Eye (tissue), 1 donor: ENCODE measurements around the gene PLEKHG4B.

Experiments
- DNase-seq: peaks from one replicate; pipeline ENCODE4 v3.0.0-alpha.2; 2015

PLEKHG4B gene

GRCh38 chr5:173392-174290 is 81.7 kb downstream of the PLEKHG4B start:
- DNase-seq, result no peak

GRCh38 chr5:174291-174600 is 82.3 kb downstream of the PLEKHG4B start:
- no peak for DNase-seq

- DNase-seq, result no peak
These were observed 83.0 kb downstream of the PLEKHG4B start for GRCh38 chr5:174876-175465.

GRCh38 chr5:176296-176823 is 84.4 kb downstream of the PLEKHG4B start:
- no peak for DNase-seq

GRCh38 chr5:178110-178509 is 86.1 kb downstream of the PLEKHG4B start:
- DNase-seq, result no peak

GRCh38 chr5:179401-179800 is 87.4 kb downstream of the PLEKHG4B start:
- no peak for DNase-seq

GRCh38 chr5:180286-180918 is 88.4 kb downstream of the PLEKHG4B start:
- no peak for DNase-seq

GRCh38 chr5:181160-181559 is 89.2 kb downstream of the PLEKHG4B start:
- DNase-seq, result no peak

- no peak for DNase-seq
These were observed 89.6 kb downstream of the PLEKHG4B start for GRCh38 chr5:181566-181965.

GRCh38 chr5:182126-182525 is 90.2 kb downstream of the PLEKHG4B start:
- no peak for DNase-seq

- no peak for DNase-seq
These were observed 92.5 kb downstream of the PLEKHG4B start for GRCh38 chr5:184471-184870.

- no peak for DNase-seq
These were observed 93.4 kb downstream of the PLEKHG4B start for GRCh38 chr5:185095-186070.

- no peak for DNase-seq
These were observed 94.4 kb downstream of the PLEKHG4B start for GRCh38 chr5:186091-187041.

GRCh38 chr5:187042-187431 is 95.1 kb downstream of the PLEKHG4B start:
- DNase-seq, result no peak

GRCh38 chr5:187617-188451 is 95.9 kb downstream of the PLEKHG4B start:
- DNase-seq, result no peak

- peak; percentile 96 for DNase-seq
These were observed 96.8 kb downstream of the PLEKHG4B start for GRCh38 chr5:188488-189481.

GRCh38 chr5:189486-189885 is 97.5 kb downstream of the PLEKHG4B start:
- DNase-seq, result no peak

GRCh38 chr5:189976-190365 is 98.0 kb downstream of the PLEKHG4B start:
- DNase-seq, result peak; percentile 16

GRCh38 chr5:190366-191035 is 98.5 kb downstream of the PLEKHG4B start:
- DNase-seq, result peak; percentile 68
